ENCODE results near the gene BCOR. TPM values are rescaled to one million over a fixed set of nuclear protein-coding genes. Genes with fewer than 3 reads are reported as not detected.

BCOR gene
- total and polyA plus RNA-seq, 2 of the 4 experiments (the other 2 are of a cell fraction): 7.5 to 9.0 TPM

- in situ Hi-C loops (cut with MboI; ENCODE audit: low sequenced_read_pairs): no loop called here
- H4K20me1 ChIP-seq (ENCODE audit: insufficient read depth, low read length): no peaks in the 10 kb centered on the region
- H3K36me3 ChIP-seq (ENCODE audit: control insufficient read depth, insufficient read depth, low read length): no peaks in the 10 kb centered on the region
- H2AK9ac ChIP-seq (replicated peaks; ENCODE audit: low read depth, low read length, poor library complexity): no peak overlapping the region
- no peak overlapping the region for H4K5ac ChIP-seq (ENCODE audit: low read depth, low read length)
- H3K4ac ChIP-seq (ENCODE audit: low read depth, low read length): no peak overlapping the region
- H2AFZ ChIP-seq (replicated peaks; ENCODE audit: low read length, poor library complexity): no peak overlapping the region
- H2BK20ac ChIP-seq (ENCODE audit: low read depth, low read length): no peak overlapping the region
- TF ChIP-seq RAD21 (IDR thresholded peaks at IDR 0.05; ENCODE audit: low read length): no peak
- TF ChIP-seq POLR2A (IDR thresholded peaks at IDR 0.05; ENCODE audit: low read depth, low read length): no peak
- no peak for TF ChIP-seq RFX5 (IDR thresholded peaks at IDR 0.05; ENCODE audit: low read depth, low read length)
- no peak for TF ChIP-seq MAFK (IDR thresholded peaks at IDR 0.05; ENCODE audit: low read depth, low read length)
- no peak for TF ChIP-seq SMC3 (IDR thresholded peaks at IDR 0.05; ENCODE audit: low read depth, low read length)
- no peak for TF ChIP-seq FOS (IDR thresholded peaks at IDR 0.05; ENCODE audit: low read depth, low read length)
- TF ChIP-seq CEBPB (IDR thresholded peaks at IDR 0.05; ENCODE audit: low read depth, low read length): no peak
- dilution Hi-C loops (cut with HindIII; ENCODE audit: low sequenced_read_pairs, unreplicated experiment): no loop called here
- H3K9me1 ChIP-seq (ENCODE audit: insufficient read depth, low read length): no peaks in the 10 kb centered on the region
- no peak overlapping the region for H3K56ac ChIP-seq (ENCODE audit: extremely low read depth, insufficient read depth, low read length)
- CTCF ChIA-PET: no interaction called here
- no CpG with 5 or more reads among the region's 6 CpGs for WGBS, 2 experiments (ENCODE audit: extremely low coverage in 2 of 2, insufficient read length in 1 of 2)
- no peak overlapping the region for H3K9ac ChIP-seq (ENCODE audit: low read depth, low read length)
- H3K27me3 ChIP-seq (ENCODE audit: control insufficient read depth, insufficient read depth, low read length): peaks cover 4% of the 10 kb centered on the region; the same call in 1 of the 2 replicates
- H3K4me3 ChIP-seq (ENCODE audit: insufficient read depth, low read depth, low read length): no peak overlapping the region
- no peaks in the 10 kb centered on the region for H3K9me3 ChIP-seq (ENCODE audit: control insufficient read depth, insufficient read depth, low read length)
- H2BK15ac ChIP-seq (ENCODE audit: low read depth, low read length): no peak overlapping the region
- no peak overlapping the region for H3K18ac ChIP-seq (ENCODE audit: low read depth, low read length)
- no peaks in the 10 kb centered on the region for H3K4me1 ChIP-seq (ENCODE audit: control insufficient read depth, insufficient read depth, low read length)
- ATAC-seq (ENCODE audit: low read depth): no peak
- H3K4me2 ChIP-seq (ENCODE audit: low read depth, low read length): no peak overlapping the region
- no peak overlapping the region for H4K8ac ChIP-seq (ENCODE audit: low read depth in 2 of 2, low read length in 2 of 2)
- POLR2A ChIA-PET (ENCODE audit: unreplicated experiment): no interaction called here
- no peak overlapping the region for H3K14ac ChIP-seq (replicated peaks; ENCODE audit: low read depth, low read length)
- no peak overlapping the region for H2BK120ac ChIP-seq (ENCODE audit: low read depth, low read length)
- H2BK5ac ChIP-seq (ENCODE audit: low read depth, low read length, poor library complexity, severe bottlenecking): no peak overlapping the region
- H3K79me1 ChIP-seq (ENCODE audit: low read depth in 1 of 2, low read length in 2 of 2): no peaks in the 10 kb centered on the region
- intact Hi-C loops (cut with micrococcal nuclease): no loop called here
- no peak for DNase-seq
- BruUV-seq (replicated peaks): no TSS peak
- no peak overlapping the region for H3K23ac ChIP-seq (ENCODE audit: low read depth, low read length)
- no peak overlapping the region for H4K91ac ChIP-seq (ENCODE audit: insufficient read depth, low read depth, low read length)
- no peak overlapping the region for H3K27ac ChIP-seq (ENCODE audit: insufficient read depth, low read length)
- no peak overlapping the region for H2AK5ac ChIP-seq (ENCODE audit: low read depth, low read length)
Measured at GRCh38 chrX:40117715-40118285, 20.0 kb upstream of the BCOR start.
